Left kidney (tissue), 8 donors: Measurements from ENCODE around the gene FBXO8. TPM values are rescaled to one million over a fixed set of nuclear protein-coding genes. Genes with fewer than 3 reads are reported as not detected.
"Not testable (repeated sequence)": the region's sequence is repeated elsewhere in the genome, so short reads cannot be mapped to it uniquely, and the experiment has no call there.

Source experiments
- DNase-seq: peaks from one replicate; pipeline ENCODE4 v3.0.0-alpha.2; 2013
- long read RNA-seq, 8 donors: transcript quantifications; one replicate each; lab custom pipeline, GENCODE V29; 2026
- polyA plus RNA-seq: library from polyadenylated mRNA; unstranded; fragments of 120-200 nt; gene quantifications from one replicate; pipeline ENCODE4 v1.2.1, GENCODE V29; 2013; ENCODE audit not compliant: insufficient read length

The FBXO8 gene, protein sequence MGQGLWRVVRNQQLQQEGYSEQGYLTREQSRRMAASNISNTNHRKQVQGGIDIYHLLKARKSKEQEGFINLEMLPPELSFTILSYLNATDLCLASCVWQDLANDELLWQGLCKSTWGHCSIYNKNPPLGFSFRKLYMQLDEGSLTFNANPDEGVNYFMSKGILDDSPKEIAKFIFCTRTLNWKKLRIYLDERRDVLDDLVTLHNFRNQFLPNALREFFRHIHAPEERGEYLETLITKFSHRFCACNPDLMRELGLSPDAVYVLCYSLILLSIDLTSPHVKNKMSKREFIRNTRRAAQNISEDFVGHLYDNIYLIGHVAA
- polyA plus RNA-seq = 33.0 TPM
- long read RNA-seq, donor 1, transcript FBXO8-201 (6 exons, 2,577 nt) = major isoform, 11 of 11 reads
- long read RNA-seq, donor 1, partial matches to known transcripts = 0 of 11 reads
- long read RNA-seq, donor 1, other reads (novel, unspliced or antisense) = 0 of 11 reads
- long read RNA-seq, donor 2, transcript FBXO8-201 (6 exons, 2,577 nt) = major isoform, 8 of 8 reads
- long read RNA-seq, donor 2, partial matches to known transcripts = 0 of 8 reads
- long read RNA-seq, donor 2, other reads (novel, unspliced or antisense) = 0 of 8 reads
- long read RNA-seq, donor 3, transcript FBXO8-201 (6 exons, 2,577 nt) = major isoform, 6 of 6 reads
- long read RNA-seq, donor 3, partial matches to known transcripts = 0 of 6 reads
- long read RNA-seq, donor 3, other reads (novel, unspliced or antisense) = 0 of 6 reads
- long read RNA-seq, donor 4 = 0 reads
- long read RNA-seq, donor 5, transcript FBXO8-201 (6 exons, 2,577 nt) = major isoform, 14 of 19 reads
- long read RNA-seq, donor 5, partial matches to known transcripts = 5 of 19 reads
- long read RNA-seq, donor 5, other reads (novel, unspliced or antisense) = 0 of 19 reads
- long read RNA-seq, donor 6, transcript FBXO8-201 (6 exons, 2,577 nt) = major isoform, 6 of 6 reads
- long read RNA-seq, donor 6, partial matches to known transcripts = 0 of 6 reads
- long read RNA-seq, donor 6, other reads (novel, unspliced or antisense) = 0 of 6 reads
- long read RNA-seq, donor 7, transcript FBXO8-201 (6 exons, 2,577 nt) = major isoform, 8 of 8 reads
- long read RNA-seq, donor 7, partial matches to known transcripts = 0 of 8 reads
- long read RNA-seq, donor 7, other reads (novel, unspliced or antisense) = 0 of 8 reads
- long read RNA-seq, donor 8, partial matches to known transcripts = 0 of 2 reads
- long read RNA-seq, donor 8, other reads (novel, unspliced or antisense) = 0 of 2 reads

DNA sequence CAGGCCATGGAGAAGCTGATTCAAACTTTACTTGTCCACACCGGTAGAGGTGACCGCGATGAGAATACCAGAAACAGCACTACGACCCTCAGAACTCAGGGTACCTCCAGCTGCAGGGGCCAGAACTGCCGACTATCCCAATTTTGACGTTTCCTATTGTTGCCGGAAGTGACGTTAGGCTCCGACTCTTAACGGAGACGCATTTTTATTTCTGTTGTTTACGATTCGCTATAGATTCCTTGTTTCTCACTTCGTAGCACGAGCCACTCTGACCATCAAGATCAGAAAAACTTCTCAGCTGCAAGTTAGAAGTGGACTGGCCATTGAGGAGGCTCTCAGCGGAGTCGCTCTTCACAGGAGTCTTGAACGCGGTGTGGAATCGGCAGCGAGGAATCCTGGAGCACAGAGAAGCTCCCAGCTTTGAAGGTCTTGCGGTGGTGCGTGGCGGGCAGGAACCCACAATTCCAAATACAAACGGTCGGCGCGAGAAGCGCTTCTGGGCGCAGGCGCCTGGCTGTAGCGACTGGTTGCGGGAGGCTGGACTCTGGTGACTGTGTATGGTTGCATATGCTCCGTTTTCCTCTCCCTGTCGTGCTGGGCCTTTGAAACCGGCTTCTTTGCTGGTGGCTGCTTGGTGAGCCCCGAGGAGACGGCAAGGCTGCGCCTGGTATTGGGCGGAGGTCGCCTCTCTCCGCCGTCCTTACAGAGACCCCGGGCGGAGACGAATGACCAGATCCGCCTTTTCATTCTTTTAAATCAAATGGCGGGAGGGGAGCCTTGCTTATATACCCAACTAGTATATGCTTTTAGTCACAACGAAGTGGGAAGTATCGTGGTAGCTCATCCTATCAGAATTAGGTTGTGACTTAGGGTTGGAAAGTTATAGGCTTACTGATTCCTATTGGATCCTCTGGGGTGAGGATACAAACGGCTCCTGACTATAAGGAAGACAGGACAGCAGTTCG, at the start of gene FBXO8, which contains the start of gene CEP44:
TSS of gene FBXO8 (minus strand) at position 161 of the 965 bp plus-strand sequence. CDS start 20,575 bp downstream, outside the sequence.
TSS of gene CEP44 (plus strand) at position 405 of the 965 bp plus-strand sequence. CDS start 15,211 bp downstream, outside the sequence.
- DNase-seq = peak; percentile 88

DNA sequence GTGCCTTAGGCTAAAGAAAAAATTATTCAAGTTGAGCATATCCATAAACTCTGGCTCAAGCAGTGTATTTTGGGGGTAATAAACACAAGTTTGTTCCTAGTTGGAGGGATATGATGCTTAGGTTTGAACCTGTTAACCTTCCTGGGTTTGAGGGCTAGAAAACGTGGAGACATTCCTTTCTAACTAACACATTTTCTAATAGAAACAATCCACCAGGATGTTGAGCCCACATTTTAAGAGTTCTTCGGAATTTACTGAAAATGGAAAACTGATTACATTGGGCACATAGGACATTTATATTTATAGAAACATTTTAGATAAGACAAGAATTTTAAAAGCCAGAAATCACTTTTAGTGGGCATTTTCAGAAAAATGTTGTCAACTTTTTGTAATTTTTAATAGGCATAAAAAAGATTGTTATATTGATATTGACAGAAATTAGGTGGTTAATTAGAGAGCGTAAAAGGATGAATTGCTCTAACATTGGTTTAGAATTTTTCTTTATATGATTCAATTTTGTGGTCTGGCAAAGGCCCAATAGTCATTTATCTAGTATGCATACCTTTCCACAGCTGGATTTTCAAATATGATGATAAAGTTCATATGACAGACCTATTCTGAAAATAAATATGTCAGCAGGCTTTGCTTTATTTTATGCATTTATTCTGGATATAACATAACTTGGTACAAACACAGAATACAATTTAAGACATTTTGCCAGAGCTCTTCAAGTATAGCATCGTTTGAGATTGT, 49.5 kb upstream of the FBXO8 start:
- DNase-seq = no peak

GRCh38 chr4:174324725-174325124, 41.3 kb upstream of the FBXO8 start:
- DNase-seq = no peak

DNA sequence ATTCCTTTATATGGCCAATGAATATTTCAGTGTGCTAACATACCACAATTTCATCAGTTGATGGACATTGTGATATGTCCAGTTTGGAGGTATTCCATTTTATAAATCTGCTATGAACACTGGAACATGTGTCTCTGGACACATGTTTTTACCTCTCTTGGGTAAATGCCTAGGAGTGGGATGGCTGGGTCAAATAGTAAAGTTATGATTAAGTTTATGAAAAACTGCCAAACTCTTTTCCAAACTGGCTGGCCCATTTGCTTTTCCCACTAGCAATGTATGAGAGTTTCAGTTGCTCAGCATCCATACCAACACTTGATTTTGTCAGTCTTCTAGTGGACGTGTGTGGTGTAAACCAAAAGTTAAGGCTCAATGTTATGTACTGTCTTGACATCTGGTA, 40.8 kb upstream of the FBXO8 start:
- no peak for DNase-seq

DNA sequence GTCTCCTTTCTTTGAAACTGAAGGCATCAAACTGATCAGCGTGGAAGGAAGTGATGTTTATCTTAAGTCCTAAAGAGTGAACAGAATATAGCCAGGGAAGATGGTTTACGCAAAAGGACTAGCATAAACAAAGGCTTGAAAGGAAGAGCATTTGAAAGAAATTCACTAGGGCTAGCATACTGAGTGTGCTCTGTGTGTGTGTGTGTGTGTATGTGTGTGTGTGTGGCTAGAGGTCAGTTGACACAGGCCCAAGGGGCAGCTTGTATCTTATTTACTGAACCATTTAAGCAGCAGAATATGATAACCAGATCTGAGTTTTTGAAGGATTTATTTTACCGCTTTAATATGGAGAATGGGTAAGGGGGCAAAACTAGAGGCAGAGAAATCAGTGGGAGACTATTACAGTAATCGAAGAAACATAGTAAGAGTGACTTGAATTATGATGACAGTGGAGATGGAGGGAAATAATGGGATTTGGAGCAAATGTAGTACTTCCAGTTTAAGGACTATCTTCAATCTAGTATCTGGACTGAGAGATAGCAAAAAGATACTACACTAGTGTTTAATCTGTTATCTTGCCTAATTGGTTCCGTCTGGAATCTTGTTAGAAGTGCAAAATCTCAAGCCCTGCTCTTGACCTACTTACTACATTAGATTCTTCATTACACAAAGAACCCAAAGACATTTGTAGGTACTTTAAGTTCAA, 37.2 kb upstream of the FBXO8 start:
- DNase-seq = no peak

- DNase-seq = peak; percentile 15
Measured at GRCh38 chr4:174318829-174319764, 35.6 kb upstream of the FBXO8 start.

DNA sequence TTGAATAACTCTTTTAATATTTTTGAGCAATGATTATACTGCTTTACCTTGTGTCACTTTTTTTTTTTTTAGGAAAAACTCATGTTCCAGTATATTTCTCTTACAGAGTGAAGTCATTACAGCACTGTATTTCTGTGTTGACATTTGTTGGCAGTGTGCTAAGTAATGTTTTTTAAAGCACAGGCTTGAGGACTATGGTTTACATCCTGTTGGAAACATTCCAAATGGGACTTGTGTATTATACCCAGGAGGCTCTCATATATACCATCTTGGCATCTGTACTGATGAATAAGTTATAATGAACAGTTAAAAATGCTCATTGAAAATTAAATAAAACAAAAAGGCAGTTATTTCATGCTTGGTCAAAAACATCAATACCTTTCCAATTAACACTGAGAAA, 34.1 kb upstream of the FBXO8 start:
- DNase-seq = no peak

DNA sequence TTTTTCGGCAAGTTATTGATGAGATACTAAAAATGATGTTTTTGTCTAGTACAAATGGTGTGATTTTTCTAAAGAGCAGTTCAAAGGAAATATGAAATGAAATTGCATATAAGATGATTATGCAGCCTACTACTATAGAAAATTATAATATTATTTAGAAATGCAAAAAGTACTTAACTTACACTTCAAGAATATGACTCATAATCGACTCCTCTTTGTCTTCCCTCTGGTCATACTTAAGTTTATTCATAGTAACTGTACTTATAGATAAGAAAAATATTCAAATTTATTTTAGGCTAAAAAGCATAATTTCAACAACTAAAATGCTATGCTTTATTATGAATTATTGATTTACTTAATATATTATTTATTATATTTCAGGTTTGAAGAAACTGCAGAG, 33.5 kb upstream of the FBXO8 start:
- DNase-seq = no peak

DNA sequence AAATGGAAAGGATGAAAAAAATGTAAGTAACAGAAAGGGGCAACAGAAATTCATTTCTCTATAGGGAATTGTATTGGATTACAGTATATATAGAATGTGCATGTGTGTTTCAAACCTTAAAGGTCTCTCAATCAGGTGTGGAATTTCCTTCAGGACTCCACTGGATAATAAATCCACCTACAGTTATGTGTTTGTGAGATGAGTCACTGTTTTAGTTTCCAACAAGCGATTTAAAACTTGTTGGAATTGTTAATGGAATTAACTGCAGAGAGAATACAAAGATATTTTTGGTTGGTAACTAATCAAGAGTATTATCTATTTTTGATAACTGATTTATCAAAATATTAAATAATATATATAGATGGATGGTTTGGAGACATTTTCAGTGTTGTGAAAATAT, 33.1 kb upstream of the FBXO8 start:
- no peak for DNase-seq

DNA sequence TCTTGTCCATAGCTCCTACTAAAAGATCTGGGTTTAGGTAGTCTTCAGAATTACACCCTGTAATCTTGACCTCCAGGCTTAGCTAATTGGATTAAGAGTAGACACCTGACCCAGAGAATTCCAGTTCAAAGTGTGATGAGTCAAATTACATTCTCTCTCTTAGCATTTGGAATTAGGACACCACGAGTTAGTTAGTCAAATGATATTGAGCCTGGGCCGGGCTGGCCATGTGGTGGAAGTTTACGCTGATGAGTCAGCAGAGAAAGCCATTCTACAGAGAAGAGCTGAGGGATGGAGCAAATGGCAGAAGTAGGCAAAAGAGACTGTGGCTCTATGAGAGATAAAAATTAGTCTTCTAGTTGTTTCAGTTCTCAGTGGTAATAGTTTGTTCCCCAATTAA, 31.3 kb upstream of the FBXO8 start:
- no peak for DNase-seq

GRCh38 chr4:174314274-174314673, 30.8 kb upstream of the FBXO8 start:
- DNase-seq = no peak

- no peak for DNase-seq
Measured at GRCh38 chr4:174312993-174313392, 29.5 kb upstream of the FBXO8 start.

DNA sequence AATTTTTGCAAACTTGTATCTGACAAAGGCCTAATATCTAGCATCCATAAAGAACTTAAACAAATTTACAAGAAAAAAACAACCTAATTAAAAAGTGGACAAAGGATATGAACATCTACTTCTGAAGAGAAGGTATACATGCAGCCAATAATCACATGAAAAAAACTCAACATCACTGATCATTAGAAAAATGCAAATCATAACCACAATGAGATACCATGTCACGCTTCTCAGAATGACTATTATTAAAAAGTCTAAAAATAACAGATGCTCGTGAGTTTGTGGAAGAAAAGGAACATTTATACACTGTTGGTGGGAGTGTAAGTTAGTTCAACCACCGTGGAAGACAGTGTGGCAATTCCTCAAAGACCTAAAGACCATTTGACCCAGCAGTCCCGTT, 24.2 kb upstream of the FBXO8 start:
- DNase-seq = no peak

- no peak for DNase-seq
Measured at GRCh38 chr4:174305961-174306360, 22.5 kb upstream of the FBXO8 start.

GRCh38 chr4:174304664-174305063, 21.2 kb upstream of the FBXO8 start:
- DNase-seq = no peak

DNA sequence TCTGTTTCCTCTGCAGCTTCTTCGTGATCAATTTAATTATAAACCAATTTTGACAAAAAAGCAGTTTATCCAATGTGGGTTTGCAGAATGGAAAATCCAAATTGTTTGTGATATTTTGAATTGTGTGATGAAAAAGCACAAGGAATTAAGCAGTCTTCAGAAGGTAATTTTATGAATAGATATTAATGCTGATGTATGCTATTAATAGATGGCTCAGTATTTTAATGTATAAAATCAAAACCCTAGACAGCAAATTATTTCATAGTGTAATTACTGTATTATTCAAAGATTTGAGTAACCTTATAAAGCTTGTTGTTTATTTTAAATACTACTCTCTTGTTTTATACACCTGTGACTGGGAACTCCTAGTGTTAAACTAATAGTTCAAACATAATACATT, 20.2 kb upstream of the FBXO8 start:
- no peak for DNase-seq

DNA sequence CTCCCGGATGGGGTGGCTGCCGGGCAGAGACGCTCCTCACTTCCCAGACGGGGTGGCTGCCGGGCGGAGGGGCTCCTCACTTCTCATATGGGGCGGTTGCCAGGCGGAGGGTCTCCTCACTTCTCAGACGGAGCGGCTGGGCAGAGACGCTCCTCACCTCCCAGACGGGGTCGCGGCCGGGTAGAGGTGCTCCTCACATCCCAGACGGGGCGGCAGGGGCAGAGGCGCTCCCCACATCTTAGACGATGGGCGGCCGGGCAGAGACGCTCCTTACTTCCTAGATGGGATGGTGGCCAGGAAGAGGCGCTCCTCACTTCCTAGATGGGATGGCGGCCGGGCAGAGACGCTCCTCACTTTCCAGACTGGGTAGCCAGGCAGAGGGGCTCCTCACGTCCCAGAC, 11.7 kb upstream of the FBXO8 start:
- DNase-seq = not testable (repeated sequence)

- not testable (repeated sequence) for DNase-seq
Measured at GRCh38 chr4:174294641-174295040, 11.2 kb upstream of the FBXO8 start.
